B cell (primary cell): ENCODE results near the gene SHANK2. TPM values are rescaled to one million over a fixed set of nuclear protein-coding genes. Genes with fewer than 3 reads are reported as not detected.

Source experiments
- ATAC-seq: fragments of 200-7000 bp; cut with Tn5 transposase; one replicate; pipeline ENCODE4 v1.10.0; 2021; ENCODE audit warnings: low read depth, mild to moderate bottlenecking, moderate number of reproducible peaks, moderate library complexity
- CTCF ChIA-PET: fragments of 350-600 bp; sonication (Branson Sonifier 250); formaldehyde crosslinking; loops from one replicate; lab custom pipeline; 2021; ENCODE audit warnings: antibody characterized with exemption, inconsistent platforms; lab: Charles Lee
- POLR2A ChIA-PET: fragments of 350-600 bp; sonication (Branson Sonifier 250); formaldehyde crosslinking; loops from one replicate; lab custom pipeline; 2021; ENCODE audit warnings: antibody characterized with exemption; lab: Charles Lee
- DNase-seq: peaks from one replicate; pipeline ENCODE4 v3.0.0; 2013
- H2AFZ ChIP-seq: 2 replicates; pipeline ENCODE4 v1.6.1; 2012; ENCODE audit warnings: mild to moderate bottlenecking, low read depth, low read length; ENCODE audit not compliant: insufficient read depth, poor library complexity, severe bottlenecking
- H3K27ac ChIP-seq, 2 donors: 1 replicate in 1 of 2; 2 replicates in 1 of 2; pipeline ENCODE4 v1.5.1; 2012 to 2013; ENCODE audit warnings: low read length in 2 of 2, mild to moderate bottlenecking in 2 of 2, moderate library complexity in 1 of 2
- H3K27me3 ChIP-seq, 4 experiments: fragments of 200-600 bp in 1 of 4; sonication (generic) in 1 of 4; replicated peaks in 1 of 4; 1 replicate in 2 of 4; 2 replicates in 2 of 4; pipeline versions ENCODE4 v1.6.1 to v1.7.0; 2013 to 2016; ENCODE audit warnings: low read length in 3 of 4, mild to moderate bottlenecking in 2 of 4, mixed read lengths in 1 of 4, moderate library complexity in 1 of 4; ENCODE audit not compliant: insufficient read depth in 4 of 4, control insufficient read depth in 3 of 4; ENCODE audit errors: control extremely low read depth in 1 of 4
- H3K36me3 ChIP-seq, 2 experiments: replicated peaks in 1 of 2; 1 replicate in 1 of 2; 2 replicates in 1 of 2; pipeline versions ENCODE4 v1.6.1 to v1.7.1; 2013; ENCODE audit warnings: low read length in 1 of 2; ENCODE audit not compliant: insufficient read depth in 2 of 2, control insufficient read depth in 1 of 2; ENCODE audit errors: control extremely low read depth in 1 of 2, extremely low read depth in 1 of 2
- H3K4me1 ChIP-seq, 2 donors: fragments of 200-600 bp in 1 of 2; sonication (generic) in 1 of 2; 1 replicate in 1 of 2; 2 replicates in 1 of 2; pipeline versions ENCODE4 v1.5.1 to v1.6.1; 2013 to 2017; ENCODE audit warnings: low read length in 2 of 2; ENCODE audit not compliant: control insufficient read depth in 2 of 2, insufficient read depth in 2 of 2
- H3K4me2 ChIP-seq: replicated peaks from 2 replicates; pipeline ENCODE3; 2012; ENCODE audit warnings: mild to moderate bottlenecking, low read depth, low read length; ENCODE audit not compliant: poor library complexity, severe bottlenecking
- H3K4me3 ChIP-seq, 5 experiments: fragments of 200-600 bp in 1 of 5; sonication (generic) in 1 of 5; 1 replicate in 3 of 5; 2 replicates in 2 of 5; pipeline versions ENCODE4 v1.5.1 to v1.7.0; 2011 to 2016; ENCODE audit warnings: low read length in 4 of 5, mild to moderate bottlenecking in 4 of 5, low read depth in 2 of 5, control low read depth in 1 of 5, moderate library complexity in 1 of 5; ENCODE audit not compliant: insufficient read depth in 1 of 5; ENCODE audit errors: control extremely low read depth in 1 of 5, extremely low read depth in 1 of 5
- H3K79me2 ChIP-seq: fragments of 200-600 bp; sonication (generic); one replicate; pipeline ENCODE4 v1.6.0; 2016; ENCODE audit warnings: low read length; ENCODE audit not compliant: control insufficient read depth, insufficient read depth
- H3K9ac ChIP-seq: fragments of 200-600 bp; sonication (generic); 2 replicates; pipeline ENCODE4 v1.6.1; 2017; ENCODE audit warnings: mild to moderate bottlenecking, low read length, moderate library complexity
- H3K9me3 ChIP-seq, 3 donors: one replicate each; pipeline versions ENCODE4 v1.6.1 to v1.7.1; 2013; ENCODE audit warnings: low read length in 2 of 3; ENCODE audit not compliant: control insufficient read depth in 2 of 3, insufficient read depth in 1 of 3; ENCODE audit errors: control extremely low read depth in 1 of 3
- H4K20me1 ChIP-seq: 2 replicates; pipeline ENCODE4 v1.6.0; 2012; ENCODE audit warnings: mild to moderate bottlenecking, low read length; ENCODE audit not compliant: insufficient read depth, control insufficient read depth, poor library complexity, severe bottlenecking
- H3K27ac Mint-ChIP-seq: one replicate; pipeline ENCODE4 v1.8.0; 2021; ENCODE audit warnings: mixed read lengths
- H3K27me3 Mint-ChIP-seq: one replicate; pipeline ENCODE4 v1.8.0; 2021; ENCODE audit warnings: mixed read lengths
- H3K4me1 Mint-ChIP-seq: one replicate; pipeline ENCODE4 v1.8.0; 2021; ENCODE audit warnings: mixed read lengths
- H3K4me3 Mint-ChIP-seq: one replicate; pipeline ENCODE4 v1.8.0; 2021; ENCODE audit warnings: mixed read lengths
- H3K9me3 Mint-ChIP-seq: one replicate; pipeline ENCODE4 v1.8.0; 2022; ENCODE audit warnings: mixed read lengths; ENCODE audit not compliant: insufficient read depth
- CTCF ChIP-seq: fragments of 200-600 bp; IDR thresholded peaks from one replicate; pipeline ENCODE4 v1.8.0; 2022; ENCODE audit warnings: antibody characterized with exemption, mild to moderate bottlenecking
- EZH2 ChIP-seq: IDR thresholded peaks from 2 replicates; pipeline ENCODE4 v1.6.1; 2012; ENCODE audit warnings: borderline replicate concordance, low read depth, mild to moderate bottlenecking, moderate library complexity, low read length; ENCODE audit not compliant: insufficient read depth, poor library complexity, severe bottlenecking
- WGBS: methylation state at CpG from one replicate; pipeline ENCODE4 v1.1.5; 2013; ENCODE audit warnings: missing lambda C conversion rate; ENCODE audit not compliant: insufficient coverage; 5-methylcytosine and 5-hydroxymethylcytosine counted together
- intact Hi-C: fragments of 100-400 bp; cut with micrococcal nuclease; formaldehyde crosslinking; loops from one replicate; pipeline ENCODE4 v1.10.0; 2022
- polyA plus RNA-seq: library from polyadenylated mRNA; depleted of rRNA; stranded (reverse); fragments of >200 nt; gene quantifications from 2 replicates; pipeline ENCODE4 v1.2.3, GENCODE V29; 2012
- total RNA-seq, 2 donors: library from RNA; stranded (reverse); fragments of 120-200 nt in 1 of 2; gene quantifications; 1 replicate in 1 of 2; 2 replicates in 1 of 2; pipeline versions ENCODE4 v1.2.3 to v1.2.4, GENCODE V29; 2013 to 2022

The SHANK2 gene
- total and polyA plus RNA-seq, 2 donors (not counting 1 experiment from before 2014, with no cell fraction given) = 0.07 to 0.28 TPM

GRCh38 chr11:71281204-71281603 lies 28.8 kb upstream of the SHANK2 start:
- intact Hi-C loops = no loop called here
- Mint-ChIP-seq H3K9me3 (no peaks in the 10 kb centered on the region), H3K27ac (no peak overlapping the region), H3K27me3 (peaks cover 14% of the 10 kb centered on the region), H3K4me1 (no peaks in the 10 kb centered on the region), H3K4me3 (no peak overlapping the region)
- Histone ChIP-seq H2AFZ (no peak overlapping the region), H3K36me3 (no peaks in the 10 kb centered on the region), H3K4me2 (no peak overlapping the region), H4K20me1 (no peaks in the 10 kb centered on the region), H3K4me3 (no peak overlapping the region), H3K9me3 (peaks cover 0 to 3% (median 0%) of the 10 kb centered on the region in 3 donors), H3K27ac (no peak overlapping the region), H3K4me1 (no peaks in the 10 kb centered on the region), H3K27me3 (no peaks in the 10 kb centered on the region), H3K79me2 (no peaks in the 10 kb centered on the region), H3K9ac (no peak overlapping the region)
- TF ChIP-seq EZH2 (no peak), CTCF (no peak)
- ChIA-PET POLR2A (no interaction called here), CTCF (no interaction called here)
- ATAC-seq (no peak), DNase-seq (no peak)
- WGBS = 100% methylated on average over 2 of the region's 3 CpGs

GRCh38 chr11:71279916-71280645 lies 27.7 kb upstream of the SHANK2 start:
- H4K20me1 ChIP-seq = no peaks in the 10 kb centered on the region
- Mint-ChIP-seq H3K27ac (no peak overlapping the region), H3K4me1 (no peaks in the 10 kb centered on the region), H3K4me3 (no peak overlapping the region), H3K27me3 (peaks cover 10% of the 10 kb centered on the region), H3K9me3 (no peaks in the 10 kb centered on the region)
- no peaks in the 10 kb centered on the region for H3K27me3 ChIP-seq
- intact Hi-C loops = no loop called here
- no peak overlapping the region for H3K4me2 ChIP-seq
- H3K9ac ChIP-seq = no peak overlapping the region
- TF ChIP-seq CTCF (no peak), EZH2 (no peak)
- peaks cover 0 to 3% (median 0%) of the 10 kb centered on the region in 3 donors for H3K9me3 ChIP-seq
- DNase-seq = no peak
- 79% methylated on average over 12 of the region's 14 CpGs for WGBS
- no peak overlapping the region for H3K27ac ChIP-seq
- H3K4me3 ChIP-seq = no peak overlapping the region
- ChIA-PET CTCF (no interaction called here), POLR2A (no interaction called here)
- H3K4me1 ChIP-seq = no peaks in the 10 kb centered on the region
- no peak overlapping the region for H2AFZ ChIP-seq
- no peaks in the 10 kb centered on the region for H3K79me2 ChIP-seq
- no peak for ATAC-seq
- no peaks in the 10 kb centered on the region for H3K36me3 ChIP-seq
